NCI-H2107 (cell line): ENCODE results near the gene UQCC2.

ENCODE experiments used
- DNase-seq: peaks from one replicate; lab custom pipeline; 2025; lab: John Stamatoyannopoulos, UW

Gene UQCC2

GRCh38 chr6:33690766-33691165, 20.7 kb downstream of the UQCC2 start:
- no peak for DNase-seq

GRCh38 chr6:33689879-33690278, 21.6 kb downstream of the UQCC2 start:
- DNase-seq, result no peak

- DNase-seq, result no peak
These were observed 22.4 kb downstream of the UQCC2 start for GRCh38 chr6:33689148-33689494.

GRCh38 chr6:33688451-33689147, 22.9 kb downstream of the UQCC2 start:
- DNase-seq, result no peak

GRCh38 chr6:33688006-33688405, 23.5 kb downstream of the UQCC2 start:
- no peak for DNase-seq

- DNase-seq, result no peak
These were observed 24.2 kb downstream of the UQCC2 start for GRCh38 chr6:33686981-33687975.

GRCh38 chr6:33686225-33686924, 25.1 kb downstream of the UQCC2 start:
- DNase-seq, result no peak

- DNase-seq, result no peak
These were observed 25.9 kb downstream of the UQCC2 start for GRCh38 chr6:33685411-33686224.

- DNase-seq, result no peak
These were observed 26.5 kb downstream of the UQCC2 start for GRCh38 chr6:33684983-33685382.

GRCh38 chr6:33684428-33684896, 27.0 kb downstream of the UQCC2 start:
- no peak for DNase-seq

- no peak for DNase-seq
These were observed 27.7 kb downstream of the UQCC2 start for GRCh38 chr6:33683576-33684427.

- DNase-seq, result no peak
These were observed 28.4 kb downstream of the UQCC2 start for GRCh38 chr6:33683051-33683571.

GRCh38 chr6:33682341-33682740, 29.2 kb downstream of the UQCC2 start:
- no peak for DNase-seq

- DNase-seq, result no peak
These were observed 31.7 kb downstream of the UQCC2 start for GRCh38 chr6:33679761-33680160.

GRCh38 chr6:33678932-33679490, 32.5 kb downstream of the UQCC2 start:
- DNase-seq, result no peak

- DNase-seq, result no peak
These were observed 33.1 kb downstream of the UQCC2 start for GRCh38 chr6:33678233-33678931.

- no peak for DNase-seq
These were observed 33.8 kb downstream of the UQCC2 start for GRCh38 chr6:33677689-33678088.

- DNase-seq, result no peak
These were observed 34.3 kb downstream of the UQCC2 start for GRCh38 chr6:33677143-33677660.
